Astrocyte (in vitro differentiated cells and primary cell): ENCODE measurements around the gene KLB.

Experiments
- EZH2 ChIP-seq: IDR thresholded peaks from 2 replicates; pipeline ENCODE4 v1.6.1; 2012; ENCODE audit warnings: mild to moderate bottlenecking, low read length, inconsistent platforms; ENCODE audit not compliant: insufficient read depth
- TF ChIP-seq, protein P1 (sequence below): IDR thresholded peaks from 2 replicates; pipeline ENCODE4 v1.5.1; 2011; ENCODE audit warnings: low read depth, mild to moderate bottlenecking, inconsistent platforms, low read length, moderate library complexity; ENCODE audit not compliant: insufficient read depth

DNA sequence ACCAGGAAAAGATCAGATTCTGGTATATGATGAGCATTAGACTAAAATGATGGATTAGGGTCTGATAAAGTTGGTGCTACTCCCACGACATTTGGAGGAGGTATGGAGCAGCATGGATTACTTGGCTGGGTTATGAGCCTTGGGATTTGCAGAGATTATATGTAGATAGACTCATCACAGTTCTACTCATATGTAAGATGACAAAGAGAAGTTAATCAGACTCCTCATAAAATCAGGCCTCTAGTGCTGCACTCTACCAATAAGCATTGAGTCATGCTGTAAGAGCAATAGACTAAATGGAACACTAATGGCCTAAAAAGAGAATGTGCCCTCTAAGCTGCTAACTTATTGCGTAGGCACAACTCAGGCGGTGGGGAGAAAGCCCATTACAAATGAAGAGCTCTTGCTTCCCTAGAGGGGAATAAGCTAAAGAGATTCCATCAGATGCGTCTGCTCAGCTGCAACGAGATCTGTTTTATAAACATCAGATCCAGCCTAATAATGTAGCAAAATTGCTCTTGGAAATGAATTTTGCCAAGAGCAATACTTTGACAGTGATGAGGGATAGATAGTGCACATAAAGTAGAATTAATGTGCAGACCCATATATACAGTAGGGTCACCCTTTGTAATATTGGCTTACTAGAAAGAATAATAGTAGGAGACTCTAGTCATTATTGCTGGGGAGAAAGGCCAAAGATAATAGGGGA, 69.6 kb downstream of the KLB start:
- no peak for TF ChIP-seq EZH2
- TF ChIP-seq, protein P1, sequence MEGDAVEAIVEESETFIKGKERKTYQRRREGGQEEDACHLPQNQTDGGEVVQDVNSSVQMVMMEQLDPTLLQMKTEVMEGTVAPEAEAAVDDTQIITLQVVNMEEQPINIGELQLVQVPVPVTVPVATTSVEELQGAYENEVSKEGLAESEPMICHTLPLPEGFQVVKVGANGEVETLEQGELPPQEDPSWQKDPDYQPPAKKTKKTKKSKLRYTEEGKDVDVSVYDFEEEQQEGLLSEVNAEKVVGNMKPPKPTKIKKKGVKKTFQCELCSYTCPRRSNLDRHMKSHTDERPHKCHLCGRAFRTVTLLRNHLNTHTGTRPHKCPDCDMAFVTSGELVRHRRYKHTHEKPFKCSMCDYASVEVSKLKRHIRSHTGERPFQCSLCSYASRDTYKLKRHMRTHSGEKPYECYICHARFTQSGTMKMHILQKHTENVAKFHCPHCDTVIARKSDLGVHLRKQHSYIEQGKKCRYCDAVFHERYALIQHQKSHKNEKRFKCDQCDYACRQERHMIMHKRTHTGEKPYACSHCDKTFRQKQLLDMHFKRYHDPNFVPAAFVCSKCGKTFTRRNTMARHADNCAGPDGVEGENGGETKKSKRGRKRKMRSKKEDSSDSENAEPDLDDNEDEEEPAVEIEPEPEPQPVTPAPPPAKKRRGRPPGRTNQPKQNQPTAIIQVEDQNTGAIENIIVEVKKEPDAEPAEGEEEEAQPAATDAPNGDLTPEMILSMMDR, result no peak
